Measurements from ENCODE around the gene HSPA12B.

The HSPA12B gene

DNA sequence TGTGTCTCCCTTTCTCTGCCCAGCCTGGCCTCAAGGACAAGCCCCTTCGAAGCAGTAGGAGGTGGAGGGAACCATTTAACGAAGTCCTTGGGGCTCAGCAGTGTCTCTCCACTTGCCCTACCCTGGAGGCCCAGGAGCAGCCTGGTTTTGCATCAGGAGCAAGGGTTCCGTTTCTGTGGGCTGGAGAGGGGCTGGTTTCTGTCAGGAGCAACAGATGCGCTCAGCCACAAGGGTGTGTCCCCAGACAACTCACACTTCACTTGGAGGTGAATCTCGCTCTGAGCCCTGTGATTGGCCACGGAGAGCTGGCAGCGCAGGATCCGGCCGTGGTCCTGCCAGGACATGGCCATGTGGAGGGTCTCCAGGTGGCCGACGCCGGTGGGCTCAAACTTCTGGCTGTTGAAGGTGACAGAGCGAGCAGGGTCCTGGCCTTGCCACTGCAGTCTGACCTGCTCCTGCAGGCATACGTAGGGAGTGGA is 27.0 kb upstream of the HSPA12B start:
- DNase-seq, result no peak

DNA sequence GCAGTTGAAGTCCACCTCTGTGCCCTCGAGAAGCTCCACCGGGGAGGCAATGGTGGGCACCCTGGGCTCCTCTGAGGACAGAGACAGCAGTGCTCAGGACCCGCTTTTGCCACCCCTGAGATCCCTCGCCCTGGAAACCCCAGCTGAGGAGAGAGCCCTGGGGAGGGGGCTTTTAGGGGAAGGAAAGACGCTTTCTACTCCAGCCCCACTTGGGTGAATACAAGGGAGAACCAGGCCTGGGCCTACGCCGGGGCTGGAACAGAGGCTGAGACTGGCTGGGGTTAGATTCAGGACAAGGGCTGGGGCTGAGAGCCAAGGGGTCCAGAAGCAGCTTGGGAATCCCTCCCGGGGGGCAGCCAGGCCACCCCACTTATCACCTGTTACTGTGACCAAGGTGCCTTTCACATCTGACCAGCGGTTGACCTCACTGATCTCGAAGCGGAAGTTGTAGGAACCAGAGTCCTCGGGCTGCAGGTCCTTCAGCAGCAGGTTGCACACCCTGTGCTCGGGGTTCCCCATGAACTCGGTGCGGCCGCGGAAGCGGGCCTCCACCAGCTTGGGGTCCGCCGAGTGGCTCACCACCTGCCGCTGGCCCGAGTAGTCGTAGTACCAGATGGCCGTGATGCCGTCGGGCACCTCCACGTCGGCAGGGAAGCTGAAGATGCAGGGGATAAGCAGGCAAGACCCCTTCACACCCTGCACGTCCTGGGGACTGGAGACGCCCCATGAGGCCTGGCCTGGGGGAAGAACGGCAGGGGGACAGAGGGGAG is 26.3 kb upstream of the HSPA12B start:
- DNase-seq, result no peak

DNA sequence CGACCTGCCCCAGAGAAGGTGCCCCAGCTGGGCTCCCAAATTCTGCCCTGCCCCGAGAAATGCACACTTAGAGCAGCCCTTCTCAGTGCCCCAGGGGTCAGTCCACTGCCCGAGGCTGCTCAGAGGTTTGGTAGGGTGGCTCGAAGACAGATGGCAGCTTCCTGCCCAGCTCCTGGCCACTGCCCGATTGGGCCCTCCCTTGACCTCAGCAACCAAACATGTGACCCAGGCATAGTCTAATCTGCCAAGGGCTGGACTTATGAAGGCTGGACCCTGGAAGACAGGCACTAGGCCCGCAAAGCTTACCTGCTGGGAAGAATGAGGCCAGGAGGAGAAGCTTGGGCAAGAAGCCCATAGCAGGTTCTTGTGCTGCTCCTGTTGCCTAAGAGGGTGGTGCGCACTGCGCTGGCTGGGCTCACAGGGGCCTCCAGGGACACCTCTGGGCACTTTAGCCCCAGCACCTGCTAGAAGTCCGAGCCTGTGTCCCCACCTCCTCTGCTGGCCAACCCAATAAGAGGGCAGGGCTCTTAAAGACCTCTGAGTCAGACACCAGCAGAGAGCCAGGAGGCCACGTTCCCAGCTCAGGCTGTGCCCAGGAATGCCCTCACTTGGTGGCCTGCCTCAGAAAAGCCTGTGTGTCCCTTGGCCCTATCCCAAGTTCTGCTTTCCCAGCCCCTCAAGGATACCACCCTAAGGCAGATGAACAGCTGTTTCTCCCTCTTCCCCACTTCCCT is 25.5 kb upstream of the HSPA12B start:
- no peak for DNase-seq

DNA sequence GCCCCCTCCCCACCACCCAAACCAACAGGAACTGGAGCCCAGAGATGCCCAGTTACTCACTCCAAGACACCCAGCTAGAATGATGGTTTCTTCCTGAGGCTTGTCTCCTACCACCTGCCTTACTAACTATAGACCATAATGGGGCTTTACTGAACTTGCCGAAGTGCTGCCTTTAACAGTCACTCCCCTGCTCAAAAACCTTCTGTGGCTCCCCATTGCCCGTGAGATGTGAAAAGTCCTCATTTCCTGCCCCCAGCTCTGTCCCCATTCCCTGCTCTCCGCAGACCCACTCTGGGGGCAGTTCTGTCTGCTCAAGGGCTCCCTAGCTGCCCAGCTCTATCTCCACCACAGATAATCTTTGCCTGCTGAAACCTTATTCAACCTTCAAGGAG is 25.0 kb upstream of the HSPA12B start:
- DNase-seq, result no peak

DNA sequence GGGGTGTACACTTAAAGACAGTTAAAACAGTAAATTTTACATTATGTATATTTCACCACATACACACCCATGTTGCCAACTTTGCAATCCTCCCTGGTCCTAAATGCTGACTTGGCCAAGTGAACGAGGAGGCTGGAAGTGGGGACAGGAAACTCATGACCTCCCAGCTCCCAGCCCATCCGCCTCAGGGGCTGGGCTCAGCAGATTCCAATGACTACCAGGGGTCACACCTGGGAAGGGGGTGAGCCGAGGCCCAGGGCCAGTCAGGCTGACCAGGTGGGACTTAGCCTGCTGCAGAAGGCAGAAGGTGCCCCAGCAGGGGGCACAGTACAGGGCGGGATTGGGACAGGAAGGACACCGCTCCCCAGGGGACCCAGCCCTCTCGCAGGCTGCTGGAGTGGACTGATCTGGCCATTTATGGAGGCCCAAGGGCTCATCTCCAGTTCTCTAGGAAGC is 22.4 kb upstream of the HSPA12B start:
- DNase-seq, result no peak

DNA sequence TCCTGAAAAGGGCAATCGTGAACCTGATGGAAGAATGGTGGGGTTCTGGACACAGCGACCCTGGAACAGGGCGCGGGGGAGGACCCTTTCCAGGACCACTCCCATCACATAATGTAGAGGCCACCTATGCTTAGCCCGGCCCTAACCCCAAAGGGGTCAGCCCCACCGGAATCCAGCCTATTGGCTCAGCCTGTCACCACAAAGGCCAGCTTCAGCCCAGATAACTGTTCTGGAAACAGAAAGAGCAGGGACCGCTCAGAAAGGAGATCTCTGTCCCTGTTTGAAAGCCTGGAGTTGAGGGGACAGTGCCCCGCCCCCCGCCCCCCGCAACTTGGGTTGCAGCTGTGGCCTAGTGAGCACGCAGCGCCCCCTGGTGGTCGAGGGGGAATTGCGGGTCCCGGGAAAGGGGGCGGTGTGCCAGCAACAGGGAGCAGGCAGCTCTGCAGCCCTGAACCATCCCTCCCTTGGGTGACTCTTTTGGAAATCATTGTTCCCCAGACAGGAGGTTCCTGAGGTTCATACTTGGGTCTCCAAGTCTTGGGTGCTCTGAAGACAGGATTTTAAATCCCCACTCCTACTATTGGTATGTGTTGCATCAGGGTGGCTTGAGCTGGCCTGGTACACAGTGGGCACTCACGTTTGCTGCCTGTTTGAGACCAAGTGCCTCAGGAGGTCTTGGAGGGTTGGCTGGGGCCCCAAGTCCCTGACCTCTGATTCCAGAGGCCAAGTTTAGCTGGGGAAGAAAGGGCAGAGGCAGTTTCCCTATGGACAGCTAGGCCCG is 21.6 kb upstream of the HSPA12B start:
- DNase-seq, result peak; percentile 21

DNA sequence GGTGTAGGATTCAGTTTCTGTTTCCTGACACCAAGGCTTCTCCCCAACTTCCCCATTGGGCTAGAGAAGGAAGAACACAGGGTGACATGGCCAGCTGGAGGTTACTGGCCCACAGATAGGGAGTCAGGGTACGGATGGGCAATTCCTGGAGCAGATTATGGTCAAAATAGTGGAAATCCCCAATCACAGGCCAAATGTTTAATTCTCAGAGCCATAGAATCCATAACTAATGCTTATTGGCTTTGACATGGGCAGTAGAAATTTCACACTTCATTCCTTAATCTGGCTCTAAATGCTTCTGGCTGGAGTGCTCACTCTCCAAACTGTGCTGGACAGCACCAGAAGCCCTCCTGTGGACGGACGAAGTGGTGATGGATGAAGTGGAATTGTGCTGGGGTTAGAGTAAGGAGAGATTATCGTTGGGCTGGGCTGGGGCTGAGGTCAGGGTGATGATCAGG is 21.0 kb upstream of the HSPA12B start:
- DNase-seq, result no peak

DNA sequence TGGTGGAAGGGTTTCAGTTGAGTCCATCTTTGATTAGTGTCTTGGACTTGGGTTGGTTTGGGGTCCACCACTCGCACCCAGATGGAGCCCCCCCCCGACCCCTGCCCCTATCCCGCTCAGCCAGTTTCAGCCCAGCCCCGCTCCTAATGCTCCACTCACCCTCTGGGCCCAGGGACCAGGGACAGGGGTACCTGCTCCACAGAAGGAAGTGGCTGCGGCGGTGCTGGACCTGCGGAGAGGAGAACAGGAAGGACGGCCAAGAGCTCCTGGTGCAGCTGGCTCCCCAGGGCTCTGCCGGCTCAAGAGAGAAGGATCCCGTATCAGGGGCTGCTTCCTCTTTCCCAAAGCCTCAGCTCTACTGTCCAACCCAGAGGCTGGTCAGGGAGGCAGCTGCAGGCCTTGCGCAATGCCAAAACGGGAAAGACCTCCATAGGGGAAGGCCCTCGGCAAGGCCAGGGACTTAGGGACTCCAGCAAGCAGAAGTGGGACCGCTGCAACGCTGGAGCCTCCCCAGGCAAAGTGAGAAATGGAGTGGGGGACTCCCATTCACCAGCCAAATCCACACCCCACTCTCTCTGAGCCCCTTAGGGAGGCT is 20.1 kb upstream of the HSPA12B start, which contains the start of gene SIGLEC1:
Gene SIGLEC1, minus strand, starts transcription at position 322 of the 595 bp plus-strand sequence. CDS start 5,472 bp downstream, outside the sequence.
- no peak for DNase-seq

DNA sequence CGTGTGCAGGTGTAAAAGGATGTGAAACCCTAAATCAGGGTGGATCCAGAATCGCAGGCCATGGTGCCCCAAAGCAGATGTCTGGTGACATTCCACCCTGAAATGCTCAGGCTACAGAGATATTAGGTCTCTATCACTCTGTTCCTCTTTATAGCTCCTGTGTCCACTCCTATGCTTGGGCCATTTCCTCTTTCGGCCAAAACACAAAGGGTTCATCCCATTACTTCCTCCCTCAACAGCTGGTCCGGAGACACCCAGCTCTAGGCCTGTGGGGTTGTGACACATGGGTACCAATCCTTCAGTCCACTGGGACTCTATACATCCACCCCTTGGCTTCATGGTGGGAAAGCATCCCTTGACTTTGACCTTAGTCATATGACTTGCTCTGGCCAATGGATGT is 18.4 kb upstream of the HSPA12B start:
- no peak for DNase-seq

DNA sequence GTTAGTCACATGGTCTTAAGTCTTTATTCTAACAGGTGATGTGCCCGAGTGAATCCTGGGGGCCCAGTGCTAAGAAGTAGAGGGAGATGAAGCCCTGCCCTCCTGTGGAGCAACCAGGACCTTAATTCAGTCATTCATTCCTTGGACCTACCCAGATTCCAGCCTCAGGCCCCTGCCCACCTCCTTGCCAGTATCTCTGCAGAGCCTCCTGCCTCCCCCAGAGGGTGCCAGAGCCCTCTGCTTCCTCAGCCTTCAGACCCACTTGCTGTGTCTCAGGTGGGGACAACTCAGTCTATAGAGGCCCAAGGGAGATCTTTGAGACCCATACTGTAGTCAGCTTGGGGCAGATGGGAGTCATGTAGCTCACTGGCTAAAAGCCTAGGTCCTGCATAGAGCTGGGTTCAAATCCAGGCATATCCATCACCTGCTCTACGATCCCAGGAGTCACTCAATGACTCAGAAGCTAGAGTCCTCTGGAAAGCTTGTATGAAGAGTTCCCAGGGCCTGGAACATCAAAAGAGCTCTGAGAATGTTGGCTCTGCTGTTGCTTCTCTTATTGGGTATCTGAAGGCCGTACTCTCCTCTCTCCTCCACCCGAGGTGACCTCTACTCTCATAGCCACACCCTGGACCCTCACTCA is 16.2 kb upstream of the HSPA12B start:
- DNase-seq, result peak; percentile 16

DNA sequence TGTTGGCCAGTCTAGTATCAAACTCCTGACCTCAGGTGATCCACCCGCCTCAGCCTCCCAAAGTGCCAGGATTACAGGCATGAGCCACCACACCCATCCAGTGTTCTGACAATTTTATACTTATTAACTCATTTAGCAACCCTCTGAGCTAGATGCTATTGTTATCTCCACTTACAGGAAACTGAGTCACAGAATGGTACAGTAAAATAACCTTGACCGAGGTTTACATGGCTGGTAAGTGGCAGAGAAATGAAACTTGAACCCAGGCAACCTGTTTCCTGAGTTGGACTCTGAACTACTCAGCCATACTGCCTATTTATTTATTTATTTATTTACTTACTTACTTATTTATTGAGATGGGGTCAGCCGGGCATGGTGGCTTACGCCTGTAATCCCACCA is 13.4 kb upstream of the HSPA12B start:
- DNase-seq, result no peak

DNA sequence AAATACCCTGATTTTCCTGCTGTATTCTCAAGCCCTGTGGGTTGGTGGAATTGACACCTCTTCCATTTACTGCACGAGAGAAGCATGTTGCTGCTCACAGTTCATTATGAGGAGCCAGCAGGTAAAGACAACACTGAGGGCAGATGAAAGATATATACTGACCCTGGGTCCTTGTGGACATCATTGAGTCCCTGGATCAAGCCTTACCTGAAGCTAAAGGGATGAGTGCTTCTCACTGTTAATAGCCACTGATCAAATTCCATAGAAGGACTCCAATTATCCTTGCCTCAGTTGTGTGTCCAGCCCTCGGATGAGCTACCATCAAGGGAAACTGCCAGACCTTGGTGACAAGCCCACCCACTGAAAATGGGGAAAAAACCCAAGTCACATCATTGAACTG is 12.4 kb upstream of the HSPA12B start:
- DNase-seq, result no peak

DNA sequence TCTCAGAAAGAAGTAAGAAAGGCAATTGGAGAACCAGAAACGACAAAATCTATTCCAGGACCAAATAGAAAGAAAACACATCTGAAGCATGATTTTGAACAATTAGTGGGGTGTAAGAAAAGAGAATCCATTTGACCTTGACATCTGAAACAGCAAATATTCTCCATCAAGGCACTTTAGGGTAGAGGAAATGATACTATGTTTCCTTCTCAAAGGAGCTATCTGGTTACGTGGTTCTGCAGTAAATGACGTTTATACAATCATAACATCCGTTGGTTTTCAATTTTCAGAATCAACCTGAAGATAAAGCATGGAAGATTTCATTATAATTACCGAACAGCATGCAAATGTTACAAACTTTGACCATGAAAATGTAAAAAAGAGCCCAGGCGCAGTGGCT is 11.9 kb upstream of the HSPA12B start:
- no peak for DNase-seq

DNA sequence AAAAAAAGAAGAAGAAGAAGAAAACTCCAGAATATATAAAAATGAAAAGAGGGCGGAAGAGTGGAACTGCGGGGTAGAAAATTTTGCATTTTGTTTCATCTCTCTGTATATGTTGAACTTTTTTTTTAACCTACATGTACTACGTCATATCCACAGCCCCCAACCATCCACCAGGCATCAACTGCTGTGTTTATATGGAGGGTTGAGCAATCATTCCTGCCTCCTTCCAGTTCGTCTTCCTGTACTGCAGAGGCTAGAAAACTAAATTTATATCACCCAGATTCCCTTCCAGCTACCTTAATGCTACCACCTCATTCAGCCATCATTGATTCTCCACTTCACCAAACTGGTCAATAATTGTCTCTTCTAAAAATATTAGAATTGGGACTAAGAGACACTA is 10.6 kb upstream of the HSPA12B start:
- no peak for DNase-seq

DNA sequence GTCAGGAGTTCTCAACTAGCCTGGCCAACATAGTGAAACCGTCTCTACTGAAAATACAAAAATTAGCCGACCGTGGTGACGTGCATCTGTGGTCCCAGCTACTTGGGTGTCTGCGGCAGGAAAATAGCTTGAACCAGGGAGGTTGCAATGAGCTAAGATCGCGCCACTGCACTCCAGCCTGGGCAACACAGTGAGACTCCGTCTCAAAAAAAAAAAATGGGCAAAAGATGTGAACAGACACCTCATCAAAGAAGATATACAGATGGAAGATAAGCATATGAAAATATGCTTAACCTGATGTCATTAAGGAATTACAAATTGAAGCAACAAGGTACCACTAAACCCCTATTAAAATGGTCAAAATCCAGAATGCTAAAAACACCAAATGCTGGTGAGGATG is 9.2 kb upstream of the HSPA12B start:
- no peak for DNase-seq

DNA sequence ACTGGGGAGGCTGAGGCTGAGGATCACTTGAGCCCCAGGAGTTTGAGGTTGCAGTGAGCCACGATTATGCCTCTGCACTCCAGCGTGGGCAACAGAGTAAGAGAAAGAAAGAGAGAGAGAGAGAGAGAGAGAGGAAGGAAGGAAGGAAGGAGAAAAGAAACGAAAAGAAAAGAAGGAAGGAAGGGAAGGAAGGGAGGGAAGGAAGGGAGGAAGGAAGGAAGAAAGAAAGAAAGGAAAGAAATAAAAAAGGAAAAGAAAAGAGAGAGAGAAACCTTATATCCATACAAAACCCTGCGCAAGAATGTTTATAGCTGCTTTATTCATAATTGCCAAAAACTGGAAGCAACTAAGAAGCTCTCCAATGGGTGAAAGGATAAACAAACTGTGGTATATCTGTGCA is 8.1 kb upstream of the HSPA12B start:
- DNase-seq, result no peak

DNA sequence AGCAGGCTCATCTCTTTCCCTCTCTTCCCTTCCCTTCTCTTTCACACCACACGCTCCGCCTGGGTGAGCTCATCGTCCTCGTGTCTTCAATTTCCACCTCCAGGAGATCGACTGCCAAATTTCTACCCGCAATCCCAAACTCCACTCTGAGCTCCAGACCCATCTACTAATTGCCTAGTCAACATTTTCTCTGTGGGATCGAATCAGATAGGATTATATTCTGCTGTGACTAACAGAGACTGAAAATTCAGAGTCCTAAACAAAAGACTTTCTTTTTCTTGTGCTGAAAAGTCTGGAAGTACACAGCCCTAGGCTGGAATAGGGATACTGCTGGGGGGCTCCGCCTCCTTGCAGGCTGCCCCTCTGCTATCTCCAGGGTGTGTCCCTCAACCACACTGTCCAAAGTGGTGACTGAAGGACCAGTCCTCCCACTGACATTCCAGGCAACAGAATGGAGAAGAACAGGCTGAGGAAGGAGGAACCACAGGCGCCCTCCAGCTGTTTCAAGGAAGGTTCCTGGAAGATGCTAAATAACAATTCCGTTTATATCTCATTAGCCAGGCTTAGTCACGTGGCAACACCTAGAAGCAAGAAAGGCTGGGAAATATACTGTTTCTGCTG is 5.0 kb upstream of the HSPA12B start:
- DNase-seq, result no peak

DNA sequence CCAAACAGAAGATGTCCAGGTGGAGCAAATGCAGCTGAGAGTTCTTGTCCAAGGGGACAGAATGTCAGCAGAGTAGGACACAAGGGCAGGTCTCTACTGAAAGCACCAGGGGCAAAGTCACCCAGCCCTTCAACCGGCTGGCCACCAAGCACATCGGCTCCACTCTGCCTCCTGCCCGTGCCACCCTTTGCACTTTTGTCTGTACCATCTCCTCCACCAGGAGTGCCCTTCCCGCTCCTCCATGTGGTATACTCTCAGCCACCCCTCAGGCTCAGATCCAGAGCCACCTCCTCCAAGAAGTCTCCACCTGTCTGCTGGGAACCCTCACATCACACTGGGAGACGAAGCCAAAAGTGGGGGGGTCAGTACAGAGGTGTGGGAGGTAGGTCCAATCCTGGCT is 4.1 kb upstream of the HSPA12B start:
- no peak for DNase-seq

DNA sequence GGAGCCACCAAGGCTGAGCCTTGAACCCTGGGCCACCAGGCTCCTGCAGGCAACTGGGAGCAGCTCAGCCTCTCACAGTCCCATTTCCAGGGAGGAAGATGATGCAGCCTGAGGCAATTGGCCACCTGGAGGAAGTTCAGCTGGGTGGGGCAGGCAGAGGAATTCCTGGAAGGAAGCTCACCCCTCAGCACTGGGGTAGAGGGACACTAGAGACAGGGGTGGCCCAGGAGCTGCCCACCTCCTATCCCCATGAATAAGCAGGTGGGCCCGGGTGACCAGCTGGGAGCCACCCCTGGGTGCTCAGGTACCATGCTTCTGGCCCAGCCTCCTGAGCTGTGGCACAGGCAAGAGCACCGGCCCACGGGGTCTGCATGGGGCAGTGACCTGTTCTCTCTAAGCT is 3.6 kb upstream of the HSPA12B start:
- no peak for DNase-seq

DNA sequence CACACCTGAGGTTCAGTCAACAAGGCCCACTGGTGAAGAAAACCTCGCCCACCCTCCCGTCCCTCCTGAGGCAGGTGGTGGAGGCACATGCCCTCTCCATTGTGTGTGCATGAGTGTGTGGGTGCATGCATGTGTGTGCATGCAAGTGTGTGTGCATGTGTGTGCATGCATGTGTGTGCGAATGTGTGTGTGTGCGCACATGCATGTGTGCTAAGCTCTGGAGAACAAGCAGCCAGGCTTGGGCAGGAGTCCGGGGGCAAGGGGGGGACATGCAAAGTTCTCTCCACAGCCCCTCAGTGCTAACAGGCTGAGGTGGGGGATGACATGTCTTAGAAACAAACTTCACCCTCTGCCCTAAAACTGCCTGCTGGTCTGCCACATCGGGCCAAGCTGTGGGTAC is 3.1 kb upstream of the HSPA12B start:
- DNase-seq, result no peak

DNA sequence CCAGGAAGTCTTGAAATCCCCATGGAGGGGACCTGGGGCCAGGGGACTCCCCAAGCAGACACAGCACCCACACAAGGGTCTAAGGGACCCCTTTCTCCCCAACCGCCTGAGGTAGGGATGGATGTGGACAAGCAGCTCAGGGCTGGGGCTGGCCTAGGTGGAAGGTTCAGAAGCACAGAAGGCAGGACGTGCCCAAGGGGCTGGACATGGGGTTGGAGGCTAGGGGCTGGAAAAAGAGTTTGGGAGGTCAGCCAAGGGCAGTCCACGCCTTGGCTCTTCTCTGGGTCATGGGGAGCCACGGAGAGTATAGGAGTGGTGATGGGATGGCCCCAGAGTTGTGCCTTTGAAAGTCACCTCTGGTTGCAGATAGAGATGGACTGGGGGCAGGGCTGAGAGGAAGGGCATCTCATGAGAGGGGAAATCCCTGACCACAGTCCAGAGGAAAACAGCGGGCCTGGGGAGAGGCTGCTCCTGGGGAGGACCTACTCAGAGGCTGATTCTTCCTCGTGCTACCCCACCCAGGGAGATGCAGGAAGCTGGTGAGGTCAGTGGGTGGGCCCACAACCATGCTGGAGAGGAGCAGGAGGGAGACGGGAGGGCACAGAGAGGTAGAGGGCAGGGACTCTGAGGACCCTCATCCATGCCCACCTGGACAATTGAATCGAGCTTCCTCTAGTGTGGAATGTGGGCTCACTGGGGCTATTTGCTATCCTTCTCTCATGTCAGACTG is 2.5 kb upstream of the HSPA12B start:
- no peak for DNase-seq
